Smooth muscle cell of the umbilical artery (primary cell): Measurements from ENCODE around the gene PLEKHJ1. TPM values are rescaled to one million over a fixed set of nuclear protein-coding genes. Genes with fewer than 3 reads are reported as not detected.

ENCODE experiments used
- total RNA-seq: library from RNA; depleted of rRNA; stranded (reverse); fragments of >200 nt; gene quantifications from 2 replicates; pipeline ENCODE4 v1.2.3, GENCODE V29; 2014

PLEKHJ1 gene
- 44.4 and 46.3 TPM in 2 replicates for total RNA-seq

GRCh38 chr19:2236314-2237050 is at the start of gene PLEKHJ1, which contains the start of gene SF3A2:
Gene PLEKHJ1, minus strand, starts transcription at chr19:2236329. Its CDS starts 81 bp downstream, at chr19:2236248.
Gene SF3A2, plus strand, starts transcription at chr19:2236824. Its CDS starts 6,595 bp downstream, at chr19:2243419.

GRCh38 chr19:2282062-2282861 is 46.1 kb upstream of the PLEKHJ1 start, which contains the start of gene PEAK3:
Gene PEAK3, minus strand, starts transcription at chr19:2282175. Its CDS starts 1,244 bp downstream, at chr19:2280931.

GRCh38 chr19:2255982-2256685 is 20.0 kb upstream of the PLEKHJ1 start, which contains the start of gene JSRP1:
Gene JSRP1, minus strand, starts transcription at chr19:2256417. Its CDS starts 1,103 bp downstream, at chr19:2255314.

GRCh38 chr19:2249010-2249866 is 13.1 kb upstream of the PLEKHJ1 start, which contains the start of gene AMH:
Gene AMH, plus strand, starts transcription at chr19:2249323. Its CDS starts 10 bp downstream, at chr19:2249333.

Other genes starting within 250 kb of the PLEKHJ1 start
- gene BTBD2, start 220.6 kb downstream of the PLEKHJ1 start, total RNA-seq, result 49.9 and 123 TPM in 2 replicates
- 49.0 and 102 TPM in 2 replicates for gene MKNK2, start 185.1 kb downstream of the PLEKHJ1 start, total RNA-seq
- 14.0 and 36.9 TPM in 2 replicates for gene MOB3A, start 140.0 kb downstream of the PLEKHJ1 start, total RNA-seq
- gene IZUMO4, start 139.4 kb downstream of the PLEKHJ1 start, total RNA-seq, result 0.89 and 1.5 TPM in 2 replicates
- gene AP3D1, start 84.8 kb downstream of the PLEKHJ1 start, total RNA-seq, result 106 and 185 TPM in 2 replicates
- 3.9 and 10.5 TPM in 2 replicates for gene DOT1L, start 72.4 kb downstream of the PLEKHJ1 start, total RNA-seq
- gene SF3A2, start 495 bp upstream of the PLEKHJ1 start, total RNA-seq, result 22.9 and 39.8 TPM in 2 replicates
- gene AMH, start 13.0 kb upstream of the PLEKHJ1 start, total RNA-seq, result 0.59 and 1.1 TPM in 2 replicates
- 0.14 and 0.30 TPM in 2 replicates for gene JSRP1, start 20.1 kb upstream of the PLEKHJ1 start, total RNA-seq
- not detected in 2 replicates for gene PEAK3, start 45.8 kb upstream of the PLEKHJ1 start, total RNA-seq
- gene LINGO3, start 71.8 kb upstream of the PLEKHJ1 start, total RNA-seq, result not detected in 2 replicates
- 105 and 126 TPM in 2 replicates for gene LSM7, start 92.3 kb upstream of the PLEKHJ1 start, total RNA-seq
- 43.7 and 57.3 TPM in 2 replicates for gene SPPL2B, start 92.4 kb upstream of the PLEKHJ1 start, total RNA-seq
- not detected in 2 replicates for gene TMPRSS9, start 123.9 kb upstream of the PLEKHJ1 start, total RNA-seq
- gene TIMM13, start 191.3 kb upstream of the PLEKHJ1 start, total RNA-seq, result 25.8 and 29.1 TPM in 2 replicates
- 49.6 and 135 TPM in 2 replicates for gene LMNB2, start 220.6 kb upstream of the PLEKHJ1 start, total RNA-seq
- 15.6 and 44.2 TPM in 2 replicates for gene GADD45B, start 239.8 kb upstream of the PLEKHJ1 start, total RNA-seq